ENCODE measurements around the gene TRDMT1. TPM values are rescaled to one million over a fixed set of nuclear protein-coding genes. Genes with fewer than 3 reads are reported as not detected.

Gene TRDMT1
- total RNA-seq, 1 experiment from 2014 or later, result 4.2 TPM

- no peak for DNase-seq
- H3K9me2 ChIP-seq (ENCODE audit: insufficient read depth), result no peaks in the 10 kb centered on the region
- no TSS peak for BruUV-seq (replicated peaks)
- H3K27me3 ChIP-seq (ENCODE audit: insufficient read depth, low read depth), result no peaks in the 10 kb centered on the region
- intact Hi-C loops (cut with micrococcal nuclease; ENCODE audit: unreplicated experiment), result no loop called here
- TF ChIP-seq EZH2 (IDR thresholded peaks at IDR 0.05; ENCODE audit: low read depth), result no peak
- TF ChIP-seq, protein P1, sequence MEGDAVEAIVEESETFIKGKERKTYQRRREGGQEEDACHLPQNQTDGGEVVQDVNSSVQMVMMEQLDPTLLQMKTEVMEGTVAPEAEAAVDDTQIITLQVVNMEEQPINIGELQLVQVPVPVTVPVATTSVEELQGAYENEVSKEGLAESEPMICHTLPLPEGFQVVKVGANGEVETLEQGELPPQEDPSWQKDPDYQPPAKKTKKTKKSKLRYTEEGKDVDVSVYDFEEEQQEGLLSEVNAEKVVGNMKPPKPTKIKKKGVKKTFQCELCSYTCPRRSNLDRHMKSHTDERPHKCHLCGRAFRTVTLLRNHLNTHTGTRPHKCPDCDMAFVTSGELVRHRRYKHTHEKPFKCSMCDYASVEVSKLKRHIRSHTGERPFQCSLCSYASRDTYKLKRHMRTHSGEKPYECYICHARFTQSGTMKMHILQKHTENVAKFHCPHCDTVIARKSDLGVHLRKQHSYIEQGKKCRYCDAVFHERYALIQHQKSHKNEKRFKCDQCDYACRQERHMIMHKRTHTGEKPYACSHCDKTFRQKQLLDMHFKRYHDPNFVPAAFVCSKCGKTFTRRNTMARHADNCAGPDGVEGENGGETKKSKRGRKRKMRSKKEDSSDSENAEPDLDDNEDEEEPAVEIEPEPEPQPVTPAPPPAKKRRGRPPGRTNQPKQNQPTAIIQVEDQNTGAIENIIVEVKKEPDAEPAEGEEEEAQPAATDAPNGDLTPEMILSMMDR (conservative IDR thresholded peaks at IDR 0.05), result no peak
- H3K36me3 ChIP-seq (ENCODE audit: low read depth), result no peaks in the 10 kb centered on the region
- CTCF ChIA-PET, result no interaction called here
- no peaks in the 10 kb centered on the region for H3F3A ChIP-seq (ENCODE audit: insufficient read depth, low read depth)
- H2AFZ ChIP-seq, result no peak overlapping the region
- no peak overlapping the region for H3K4me3 ChIP-seq
- H3K4me1 ChIP-seq (replicated peaks; ENCODE audit: insufficient read depth), result no peaks in the 10 kb centered on the region
- no peaks in the 10 kb centered on the region for H4K20me1 ChIP-seq (ENCODE audit: insufficient read depth)
- POLR2A ChIA-PET (ENCODE audit: unreplicated experiment), result no interaction called here
- no peak overlapping the region for H3K27ac ChIP-seq
- no peak overlapping the region for H3K4me2 ChIP-seq
- H3K9me3 ChIP-seq (ENCODE audit: insufficient read depth, low read depth), result no peaks in the 10 kb centered on the region
- H3K79me2 ChIP-seq (ENCODE audit: low read depth), result no peaks in the 10 kb centered on the region
Observed at GRCh38 chr10:17190602-17191001, 10.9 kb downstream of the TRDMT1 start.

DNA sequence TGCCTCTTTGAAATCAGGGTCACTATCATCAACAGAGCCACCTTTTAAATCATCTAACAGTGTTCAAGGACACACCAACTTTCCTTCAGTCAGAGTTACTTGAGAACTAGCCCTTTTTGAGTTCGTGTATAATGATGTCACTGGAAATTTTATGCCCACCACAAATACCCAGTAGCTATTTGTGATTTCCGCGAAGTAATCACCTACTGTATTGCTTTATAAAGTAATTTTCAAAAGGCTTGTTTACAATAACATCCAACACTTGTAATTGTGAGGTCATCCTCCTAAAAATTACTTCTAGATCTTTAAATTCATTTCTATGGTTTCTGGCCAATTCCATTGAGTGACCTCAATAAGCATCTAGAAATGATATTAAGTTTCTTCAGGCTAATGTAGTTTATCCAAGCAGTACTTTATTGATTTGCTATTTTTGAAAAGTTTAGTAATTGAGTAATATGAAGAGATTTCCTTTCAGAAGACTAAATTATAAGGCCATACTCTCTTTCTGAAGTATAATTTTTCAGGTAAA lies 12.8 kb downstream of the TRDMT1 start:
- no peaks in the 10 kb centered on the region for H3K9me3 ChIP-seq (ENCODE audit: insufficient read depth, low read depth)
- no peaks in the 10 kb centered on the region for H3K79me2 ChIP-seq (ENCODE audit: low read depth)
- intact Hi-C loops (cut with micrococcal nuclease; ENCODE audit: unreplicated experiment), result no loop called here
- no peak for DNase-seq
- H3K27me3 ChIP-seq (ENCODE audit: insufficient read depth, low read depth), result no peaks in the 10 kb centered on the region
- BruUV-seq (replicated peaks), result no TSS peak
- TF ChIP-seq EZH2 (IDR thresholded peaks at IDR 0.05; ENCODE audit: low read depth), result no peak
- TF ChIP-seq, protein P1 (conservative IDR thresholded peaks at IDR 0.05), result no peak
- no peak overlapping the region for H3K27ac ChIP-seq
- no peak overlapping the region for H3K4me2 ChIP-seq
- H2AFZ ChIP-seq, result no peak overlapping the region
- H3K9me2 ChIP-seq (ENCODE audit: insufficient read depth), result no peaks in the 10 kb centered on the region
- ChIA-PET POLR2A (ENCODE audit: unreplicated experiment) (no interaction called here), CTCF (no interaction called here)
- H4K20me1 ChIP-seq (ENCODE audit: insufficient read depth), result no peaks in the 10 kb centered on the region
- no peaks in the 10 kb centered on the region for H3K4me1 ChIP-seq (replicated peaks; ENCODE audit: insufficient read depth)
- H3K4me3 ChIP-seq, result no peak overlapping the region
- no peaks in the 10 kb centered on the region for H3K36me3 ChIP-seq (ENCODE audit: low read depth)
- no peaks in the 10 kb centered on the region for H3F3A ChIP-seq (ENCODE audit: insufficient read depth, low read depth)

DNA sequence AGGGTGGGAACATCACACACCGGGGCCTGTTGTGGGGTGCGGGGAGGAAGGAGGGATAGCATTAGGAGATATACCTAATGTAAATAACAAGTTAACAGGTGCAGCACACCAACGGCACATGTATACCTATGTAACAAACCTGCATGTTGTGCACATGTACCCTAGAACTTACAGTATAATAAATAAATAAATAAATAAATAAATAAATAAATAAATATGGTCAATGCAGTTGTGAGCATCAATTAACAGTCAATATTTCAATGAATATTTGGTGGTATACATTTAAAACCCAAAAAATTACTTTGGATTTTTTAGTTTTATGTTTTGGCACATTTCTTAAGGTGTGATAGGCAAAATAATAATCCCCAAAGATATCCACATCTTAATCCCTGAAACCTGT lies 15.6 kb downstream of the TRDMT1 start:
- Histone ChIP-seq H3F3A (ENCODE audit: insufficient read depth, low read depth) (no peaks in the 10 kb centered on the region), H3K4me3 (no peak overlapping the region), H3K4me2 (no peak overlapping the region), H3K79me2 (ENCODE audit: low read depth) (no peaks in the 10 kb centered on the region), H3K9me3 (ENCODE audit: insufficient read depth, low read depth) (no peaks in the 10 kb centered on the region), H3K9me2 (ENCODE audit: insufficient read depth) (no peaks in the 10 kb centered on the region), H2AFZ (no peak overlapping the region), H3K36me3 (ENCODE audit: low read depth) (no peaks in the 10 kb centered on the region), H3K27me3 (ENCODE audit: insufficient read depth, low read depth) (no peaks in the 10 kb centered on the region), H4K20me1 (ENCODE audit: insufficient read depth) (no peaks in the 10 kb centered on the region), H3K4me1 (replicated peaks; ENCODE audit: insufficient read depth) (peaks cover 9% of the 10 kb centered on the region), H3K27ac (no peak overlapping the region)
- intact Hi-C loops (cut with micrococcal nuclease; ENCODE audit: unreplicated experiment), result no loop called here
- no TSS peak for BruUV-seq (replicated peaks)
- POLR2A ChIA-PET (ENCODE audit: unreplicated experiment), result no interaction called here
- no peak for DNase-seq
- no peak for TF ChIP-seq EZH2 (IDR thresholded peaks at IDR 0.05; ENCODE audit: low read depth)
- TF ChIP-seq, protein P1 (conservative IDR thresholded peaks at IDR 0.05), result no peak
- CTCF ChIA-PET, result no interaction called here
